ENCODE data around the gene RAB42. TPM values are rescaled to one million over a fixed set of nuclear protein-coding genes. Genes with fewer than 3 reads are reported as not detected.
A peak's percentile ranks its signal among the peaks of the same experiment; 100 is the strongest.

RAB42 gene
- total and polyA plus RNA-seq, 9 of the 15 experiments (the other 6 are each of a cell fraction or from before 2014, with no cell fraction given), result 0.07 to 0.14 (median 0.12) TPM; not detected in 6

DNA sequence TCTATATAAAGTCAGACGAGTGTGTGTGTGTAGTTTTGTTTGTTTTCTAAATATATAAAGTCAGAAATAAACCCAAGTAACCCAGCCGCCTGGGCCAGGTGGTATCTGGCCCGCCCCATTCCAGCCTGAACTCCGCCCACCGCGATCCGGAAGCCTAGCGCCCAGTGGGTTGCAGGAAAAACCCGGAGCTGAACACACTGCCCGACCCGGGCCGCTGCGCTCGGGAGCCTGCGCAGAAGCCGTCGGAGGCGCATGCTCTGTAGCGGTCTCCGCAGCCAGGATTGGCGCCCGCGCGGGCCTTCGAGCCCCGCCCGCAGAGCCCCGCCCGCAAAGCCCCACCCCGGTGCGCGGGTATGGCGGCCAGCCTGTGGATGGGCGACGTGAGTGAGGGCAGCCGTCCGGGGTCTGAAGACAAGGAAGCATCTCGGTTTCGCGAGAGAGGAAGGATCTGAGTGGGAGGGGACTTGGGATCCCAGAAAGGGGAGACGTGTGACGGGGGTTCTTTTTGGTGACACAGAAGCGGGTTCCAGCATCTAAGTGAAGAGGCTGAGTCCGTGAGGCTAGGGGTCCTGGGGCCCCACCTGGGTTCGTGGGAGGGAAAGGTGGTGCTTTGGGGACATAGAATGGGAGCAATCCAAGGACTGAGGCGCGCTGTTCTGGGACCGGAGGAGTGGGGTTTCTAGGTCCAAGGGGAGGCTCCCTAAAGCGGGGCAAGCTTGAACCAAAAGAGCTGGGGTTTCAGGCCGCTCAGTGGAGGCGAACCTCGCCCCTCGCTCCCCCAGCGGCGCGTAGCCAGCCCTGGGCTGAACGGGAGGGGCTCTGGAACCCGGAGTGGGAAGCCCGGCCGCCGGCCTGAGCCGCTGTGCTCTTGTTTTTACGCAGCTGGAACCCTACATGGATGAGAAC lies 39.1 kb upstream of the RAB42 start, which contains the start of gene TRNAU1AP (continued):
- no peak for TF ChIP-seq POLR3G (IDR thresholded peaks at IDR 0.05; ENCODE audit: extremely low read depth, insufficient read length, insufficient replicate concordance)
- no peak for TF ChIP-seq SP2 (IDR thresholded peaks at IDR 0.05; ENCODE audit: extremely low read depth, low read depth, low read length, poor library complexity, severe bottlenecking)
- peak; percentile 69 for TF ChIP-seq JUND (IDR thresholded peaks at IDR 0.05; ENCODE audit: borderline replicate concordance, low read depth, low read length)
- no peak; the same call in 2 of the 3 replicates for TF ChIP-seq JUND (tag; IDR thresholded peaks at IDR 0.05; ENCODE audit: borderline replicate concordance, low read depth, low read length)
- TF ChIP-seq POLR3A (IDR thresholded peaks at IDR 0.05; ENCODE audit: borderline replicate concordance, extremely low read depth, insufficient read depth, insufficient read length), result no peak
- TF ChIP-seq, protein P1, sequence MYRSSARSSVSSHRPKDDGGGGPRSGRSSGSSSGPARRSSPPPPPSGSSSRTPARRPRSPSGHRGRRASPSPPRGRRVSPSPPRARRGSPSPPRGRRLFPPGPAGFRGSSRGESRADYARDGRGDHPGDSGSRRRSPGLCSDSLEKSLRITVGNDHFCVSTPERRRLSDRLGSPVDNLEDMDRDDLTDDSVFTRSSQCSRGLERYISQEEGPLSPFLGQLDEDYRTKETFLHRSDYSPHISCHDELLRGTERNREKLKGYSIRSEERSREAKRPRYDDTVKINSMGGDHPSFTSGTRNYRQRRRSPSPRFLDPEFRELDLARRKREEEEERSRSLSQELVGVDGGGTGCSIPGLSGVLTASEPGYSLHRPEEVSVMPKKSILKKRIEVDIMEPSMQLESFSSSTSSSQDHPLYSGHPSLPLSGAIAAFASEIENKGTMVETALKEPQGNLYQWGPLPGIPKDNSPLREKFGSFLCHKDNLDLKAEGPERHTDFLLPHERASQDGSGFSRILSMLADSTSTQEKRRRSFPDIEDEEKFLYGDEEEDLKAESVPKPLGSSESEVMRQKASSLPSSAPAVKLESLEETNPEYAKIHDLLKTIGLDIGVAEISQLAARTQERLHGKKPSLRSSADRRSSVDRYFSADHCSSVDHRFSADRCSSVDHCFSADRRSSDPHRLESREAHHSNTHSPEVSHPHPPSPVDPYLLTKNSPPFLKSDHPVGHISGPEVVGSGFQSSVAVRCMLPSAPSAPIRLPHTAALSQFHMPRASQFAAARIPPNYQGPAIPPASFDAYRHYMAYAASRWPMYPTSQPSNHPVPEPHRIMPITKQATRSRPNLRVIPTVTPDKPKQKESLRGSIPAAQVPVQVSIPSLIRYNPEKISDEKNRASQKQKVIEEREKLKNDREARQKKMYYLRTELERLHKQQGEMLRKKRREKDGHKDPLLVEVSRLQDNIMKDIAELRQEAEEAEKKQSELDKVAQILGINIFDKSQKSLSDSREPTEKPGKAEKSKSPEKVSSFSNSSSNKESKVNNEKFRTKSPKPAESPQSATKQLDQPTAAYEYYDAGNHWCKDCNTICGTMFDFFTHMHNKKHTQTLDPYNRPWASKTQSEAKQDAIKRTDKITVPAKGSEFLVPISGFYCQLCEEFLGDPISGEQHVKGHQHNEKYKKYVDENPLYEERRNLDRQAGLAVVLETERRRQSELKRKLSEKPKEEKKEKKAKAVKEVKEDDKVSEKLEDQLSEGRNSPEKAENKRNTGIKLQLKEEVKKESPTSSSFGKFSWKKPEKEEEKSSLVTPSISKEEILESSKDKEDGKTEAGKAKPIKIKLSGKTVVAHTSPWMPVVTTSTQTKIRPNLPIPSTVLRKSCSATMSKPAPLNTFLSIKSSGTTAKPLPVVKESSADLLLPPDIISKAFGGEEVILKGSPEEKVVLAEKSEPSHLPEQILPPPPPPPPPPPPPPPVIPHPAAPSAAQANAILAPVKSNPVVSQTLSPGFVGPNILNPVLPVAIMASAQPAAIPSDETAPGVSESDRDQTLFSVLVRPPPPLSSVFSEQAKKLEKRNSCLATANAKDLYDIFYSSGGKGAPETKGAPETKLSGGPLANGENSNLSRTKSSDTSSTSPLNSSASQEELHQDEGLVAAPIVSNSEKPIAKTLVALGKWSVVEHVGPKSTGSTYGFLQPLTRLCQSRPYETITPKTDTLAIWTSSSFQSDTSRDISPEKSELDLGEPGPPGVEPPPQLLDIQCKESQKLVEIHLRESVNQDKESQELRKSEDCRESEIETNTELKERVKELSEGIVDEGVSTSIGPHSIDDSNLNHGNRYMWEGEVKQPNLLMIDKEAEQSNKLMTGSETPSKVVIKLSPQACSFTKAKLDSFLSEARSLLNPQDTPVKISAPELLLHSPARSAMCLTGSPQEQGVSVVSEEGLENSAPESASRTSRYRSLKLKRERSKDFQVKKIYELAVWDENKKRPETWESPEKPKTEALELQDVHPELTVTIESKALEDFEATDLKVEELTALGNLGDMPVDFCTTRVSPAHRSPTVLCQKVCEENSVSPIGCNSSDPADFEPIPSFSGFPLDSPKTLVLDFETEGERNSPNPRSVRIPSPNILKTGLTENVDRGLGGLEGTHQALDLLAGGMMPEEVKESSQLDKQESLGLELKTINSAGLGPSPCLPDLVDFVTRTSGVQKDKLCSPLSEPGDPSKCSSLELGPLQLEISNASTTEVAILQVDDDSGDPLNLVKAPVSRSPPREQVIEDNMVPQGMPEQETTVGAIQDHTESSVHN (IDR thresholded peaks at IDR 0.05; ENCODE audit: borderline replicate concordance in 1 of 2, low read depth in 1 of 2), result no peak
- no peak for TF ChIP-seq C11orf30 (IDR thresholded peaks at IDR 0.05; ENCODE audit: low read depth)
- TF ChIP-seq TBP (optimal IDR thresholded peaks at IDR 0.05; ENCODE audit: low read depth, low read length), result peak; percentile 85
- TF ChIP-seq, protein P2, sequence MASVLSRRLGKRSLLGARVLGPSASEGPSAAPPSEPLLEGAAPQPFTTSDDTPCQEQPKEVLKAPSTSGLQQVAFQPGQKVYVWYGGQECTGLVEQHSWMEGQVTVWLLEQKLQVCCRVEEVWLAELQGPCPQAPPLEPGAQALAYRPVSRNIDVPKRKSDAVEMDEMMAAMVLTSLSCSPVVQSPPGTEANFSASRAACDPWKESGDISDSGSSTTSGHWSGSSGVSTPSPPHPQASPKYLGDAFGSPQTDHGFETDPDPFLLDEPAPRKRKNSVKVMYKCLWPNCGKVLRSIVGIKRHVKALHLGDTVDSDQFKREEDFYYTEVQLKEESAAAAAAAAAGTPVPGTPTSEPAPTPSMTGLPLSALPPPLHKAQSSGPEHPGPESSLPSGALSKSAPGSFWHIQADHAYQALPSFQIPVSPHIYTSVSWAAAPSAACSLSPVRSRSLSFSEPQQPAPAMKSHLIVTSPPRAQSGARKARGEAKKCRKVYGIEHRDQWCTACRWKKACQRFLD (CRISPR knock-in tag; IDR thresholded peaks at IDR 0.05), result no peak
- no peak for TF ChIP-seq ZZZ3 (IDR thresholded peaks at IDR 0.05)
- TF ChIP-seq, protein P3, sequence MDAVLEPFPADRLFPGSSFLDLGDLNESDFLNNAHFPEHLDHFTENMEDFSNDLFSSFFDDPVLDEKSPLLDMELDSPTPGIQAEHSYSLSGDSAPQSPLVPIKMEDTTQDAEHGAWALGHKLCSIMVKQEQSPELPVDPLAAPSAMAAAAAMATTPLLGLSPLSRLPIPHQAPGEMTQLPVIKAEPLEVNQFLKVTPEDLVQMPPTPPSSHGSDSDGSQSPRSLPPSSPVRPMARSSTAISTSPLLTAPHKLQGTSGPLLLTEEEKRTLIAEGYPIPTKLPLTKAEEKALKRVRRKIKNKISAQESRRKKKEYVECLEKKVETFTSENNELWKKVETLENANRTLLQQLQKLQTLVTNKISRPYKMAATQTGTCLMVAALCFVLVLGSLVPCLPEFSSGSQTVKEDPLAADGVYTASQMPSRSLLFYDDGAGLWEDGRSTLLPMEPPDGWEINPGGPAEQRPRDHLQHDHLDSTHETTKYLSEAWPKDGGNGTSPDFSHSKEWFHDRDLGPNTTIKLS (IDR thresholded peaks at IDR 0.05; ENCODE audit: borderline replicate concordance, low read depth), result peak; percentile 27
- TF ChIP-seq CHD2 (IDR thresholded peaks at IDR 0.05; ENCODE audit: low read depth, low read length), result peak; percentile 29; the same call in 1 of the 2 replicates
